Suppressor macrophage treated with lipopolysaccharide for 4 hours (primary cell): ENCODE data around the gene IL10.

Experiments used
- DNase-seq: peaks from one replicate; pipeline ENCODE4 v3.0.0-alpha.2; 2020

IL10 gene

DNA sequence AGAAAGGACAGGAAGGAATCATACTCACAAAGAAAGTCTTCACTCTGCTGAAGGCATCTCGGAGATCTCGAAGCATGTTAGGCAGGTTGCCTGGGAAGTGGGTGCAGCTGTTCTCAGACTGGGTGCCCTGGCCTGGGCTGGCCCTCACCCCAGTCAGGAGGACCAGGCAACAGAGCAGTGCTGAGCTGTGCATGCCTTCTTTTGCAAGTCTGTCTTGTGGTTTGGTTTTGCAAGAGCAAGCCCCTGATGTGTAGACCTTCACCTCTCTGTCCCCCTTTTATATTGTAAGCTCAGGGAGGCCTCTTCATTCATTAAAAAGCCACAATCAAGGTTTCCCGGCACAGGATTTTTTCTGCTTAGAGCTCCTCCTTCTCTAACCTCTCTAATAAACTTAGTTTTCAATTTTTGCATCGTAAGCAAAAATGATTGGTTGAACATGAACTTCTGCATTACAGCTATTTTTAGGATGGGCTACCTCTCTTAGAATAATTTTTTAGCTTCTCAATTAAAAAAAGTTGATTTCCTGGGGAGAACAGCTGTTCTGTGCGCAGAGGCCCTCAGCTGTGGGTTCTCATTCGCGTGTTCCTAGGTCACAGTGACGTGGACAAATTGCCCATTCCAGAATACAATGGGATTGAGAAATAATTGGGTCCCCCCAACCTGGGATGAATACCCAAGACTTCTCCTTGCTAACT, at the start of gene IL10:
Gene IL10 (minus strand): TSS at position 252 of the 695 bp plus-strand sequence. CDS start 59 bp downstream, at position 193.
- peak; percentile 69 for DNase-seq

DNA sequence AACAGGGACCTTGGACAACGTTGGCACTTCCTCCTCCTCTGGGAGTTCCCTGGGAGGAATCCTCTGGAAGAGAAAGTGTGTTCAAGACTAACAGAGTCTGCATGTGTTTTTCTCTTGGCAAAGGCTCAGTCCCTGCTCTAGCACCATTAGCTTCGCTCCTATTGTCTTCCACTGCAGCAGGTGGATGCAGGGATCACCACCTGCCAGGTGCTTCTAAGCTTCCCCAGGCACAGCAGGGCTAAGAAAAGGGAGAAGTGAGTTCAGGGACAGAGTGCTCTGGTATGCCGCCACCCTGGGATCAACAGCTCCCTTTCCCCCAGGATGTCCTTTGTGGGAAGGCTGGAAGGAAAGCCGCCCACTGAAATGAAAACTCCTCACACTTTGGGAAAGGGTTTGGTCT, 49.2 kb upstream of the IL10 start:
- DNase-seq = no peak

GRCh38 chr1:206816390-206817287, 44.3 kb upstream of the IL10 start:
- DNase-seq = peak; percentile 34

- DNase-seq = peak; percentile 47
Observed at GRCh38 chr1:206814716-206815341, 42.5 kb upstream of the IL10 start.

DNA sequence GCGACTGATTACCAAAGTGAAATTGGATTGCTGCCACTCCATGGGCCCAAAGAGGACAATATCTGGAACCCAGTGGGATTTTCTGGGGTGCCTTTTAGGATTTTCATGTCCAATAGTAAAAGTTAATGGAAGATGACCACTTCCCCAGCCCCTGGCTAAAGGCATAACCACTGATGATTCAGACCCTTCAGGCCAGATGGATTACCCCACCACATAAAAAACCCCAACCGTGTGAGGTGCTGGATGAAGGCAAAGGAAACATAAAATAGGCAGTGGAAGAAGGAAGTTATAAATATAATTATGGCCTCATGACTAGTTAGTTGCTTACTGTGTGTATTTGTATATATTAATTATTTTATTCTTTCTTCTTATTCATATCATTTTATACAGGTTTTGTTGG, 40.2 kb upstream of the IL10 start:
- peak; percentile 70 for DNase-seq

DNA sequence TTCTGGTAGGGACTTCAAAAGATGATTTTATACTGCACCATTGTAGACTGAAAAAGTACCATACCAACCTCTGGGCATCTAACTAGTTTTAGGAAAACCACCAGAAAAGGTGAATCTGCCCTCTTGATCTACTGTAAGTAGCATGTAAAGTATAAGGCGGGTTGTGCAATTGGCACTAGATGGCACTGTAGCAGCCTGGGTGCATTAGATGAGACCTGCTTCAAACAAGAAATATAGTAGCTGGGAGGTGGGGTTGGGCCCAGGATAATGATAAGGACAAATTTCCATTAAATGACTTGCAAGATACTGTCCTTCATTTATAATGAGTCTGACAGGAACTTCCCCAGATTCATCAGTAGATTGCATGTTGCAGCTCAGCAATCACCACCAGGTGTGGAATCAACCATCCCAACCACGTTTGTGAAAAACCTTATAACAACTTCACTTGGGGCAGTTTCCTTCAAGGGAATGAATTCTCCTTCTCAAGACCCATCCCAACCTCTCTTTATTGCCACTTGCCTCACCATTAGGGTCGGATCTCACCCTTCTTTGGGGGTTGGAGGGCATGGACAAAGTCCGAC, 37.3 kb upstream of the IL10 start:
- peak; percentile 64 for DNase-seq

DNA sequence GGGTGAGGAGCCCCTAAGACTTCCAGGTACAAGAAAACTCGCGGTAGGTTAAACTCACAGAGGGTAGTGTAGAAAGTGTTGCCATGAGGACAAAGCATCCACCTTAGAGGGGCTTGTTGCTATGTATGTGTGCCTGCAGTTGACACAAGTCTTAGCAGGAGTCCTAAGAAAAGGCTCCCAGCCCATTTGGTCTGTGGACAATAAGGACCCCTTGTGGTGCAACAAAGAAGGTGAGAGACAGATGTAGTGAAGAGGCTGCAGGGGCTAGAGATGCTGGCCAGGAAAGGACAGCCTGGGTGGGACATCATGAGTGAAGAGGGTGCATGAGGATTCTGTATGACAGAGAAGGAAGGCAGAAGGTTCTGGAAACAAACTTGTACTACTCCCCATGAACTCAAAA, 36.3 kb upstream of the IL10 start:
- peak; percentile 74 for DNase-seq

GRCh38 chr1:206805357-206805756, 33.1 kb upstream of the IL10 start:
- no peak for DNase-seq

GRCh38 chr1:206804156-206804737, 32.0 kb upstream of the IL10 start:
- DNase-seq = no peak

- no peak for DNase-seq
Observed at GRCh38 chr1:206803221-206803730, 31.0 kb upstream of the IL10 start.

- peak; percentile 84 for DNase-seq
Observed at GRCh38 chr1:206802401-206802800, 30.1 kb upstream of the IL10 start.

DNA sequence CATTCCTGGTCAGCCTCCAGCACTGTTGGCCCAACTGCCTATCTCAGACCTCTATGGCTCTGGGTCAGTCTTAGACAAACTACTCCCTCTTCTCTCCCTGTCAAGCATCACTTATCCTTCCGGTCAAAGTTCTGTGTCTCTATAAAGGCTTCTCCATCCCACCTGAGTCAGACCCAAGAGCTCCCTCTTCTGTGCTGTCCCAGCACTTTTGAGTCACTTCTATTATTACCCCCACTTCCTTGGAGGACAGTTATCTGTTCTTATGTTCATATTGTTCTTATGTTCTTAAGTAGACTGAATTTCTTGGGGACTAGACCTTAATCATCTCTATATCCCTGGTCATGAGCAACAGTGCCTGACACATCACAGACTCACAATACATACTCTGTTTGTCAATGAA, 29.2 kb upstream of the IL10 start:
- DNase-seq = no peak

GRCh38 chr1:206800891-206801290, 28.6 kb upstream of the IL10 start:
- peak; percentile 54 for DNase-seq

DNA sequence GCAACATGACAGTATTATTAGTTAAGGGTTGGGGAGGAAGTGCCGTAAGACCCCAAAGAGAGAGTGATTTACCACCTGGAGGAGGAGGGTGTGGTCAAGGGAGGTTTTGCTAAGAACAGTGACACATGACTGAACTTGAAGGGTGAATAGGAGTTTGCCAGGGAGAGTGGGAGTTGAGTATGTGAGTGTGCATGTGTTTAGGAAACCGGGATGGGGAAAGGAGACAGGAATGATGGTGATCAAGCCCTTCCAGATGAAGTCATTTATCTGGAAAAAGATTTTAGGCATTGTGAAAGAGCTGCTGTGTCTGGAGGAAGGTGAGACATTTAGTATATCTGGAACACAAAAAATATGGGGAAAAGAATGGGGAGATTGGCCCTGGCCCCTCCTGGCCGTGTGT, 28.1 kb upstream of the IL10 start:
- DNase-seq = no peak

- no peak for DNase-seq
Observed at GRCh38 chr1:206799311-206799710, 27.0 kb upstream of the IL10 start.

DNA sequence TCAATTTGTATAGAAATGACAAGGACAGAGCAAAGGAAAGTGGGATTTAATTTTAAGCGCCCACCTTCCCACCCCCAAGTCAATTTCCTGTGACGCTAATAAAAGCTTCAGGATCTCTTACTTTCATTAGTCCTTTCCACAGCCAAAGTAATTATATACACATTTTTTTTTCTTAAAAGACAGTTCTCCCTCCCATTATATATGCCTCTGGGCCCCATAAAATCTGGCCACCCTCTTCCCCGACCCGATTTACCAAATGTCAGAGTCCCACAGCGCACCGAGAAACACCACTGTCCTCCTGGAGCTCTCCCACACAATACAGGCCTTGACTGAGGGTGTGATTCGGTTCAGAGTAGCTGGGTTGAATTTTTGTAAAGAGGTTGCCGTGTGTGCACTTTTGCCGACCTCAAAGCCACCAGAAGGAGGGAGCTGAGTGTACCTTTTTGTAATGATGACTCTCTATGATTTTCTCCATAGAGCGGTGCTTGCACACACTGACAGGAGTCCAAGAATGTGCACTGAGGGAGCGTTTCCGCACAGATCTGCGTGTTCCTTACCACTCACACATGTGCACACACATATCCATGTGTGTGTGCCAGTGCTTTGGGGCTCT, 26.2 kb upstream of the IL10 start:
- no peak for DNase-seq

DNA sequence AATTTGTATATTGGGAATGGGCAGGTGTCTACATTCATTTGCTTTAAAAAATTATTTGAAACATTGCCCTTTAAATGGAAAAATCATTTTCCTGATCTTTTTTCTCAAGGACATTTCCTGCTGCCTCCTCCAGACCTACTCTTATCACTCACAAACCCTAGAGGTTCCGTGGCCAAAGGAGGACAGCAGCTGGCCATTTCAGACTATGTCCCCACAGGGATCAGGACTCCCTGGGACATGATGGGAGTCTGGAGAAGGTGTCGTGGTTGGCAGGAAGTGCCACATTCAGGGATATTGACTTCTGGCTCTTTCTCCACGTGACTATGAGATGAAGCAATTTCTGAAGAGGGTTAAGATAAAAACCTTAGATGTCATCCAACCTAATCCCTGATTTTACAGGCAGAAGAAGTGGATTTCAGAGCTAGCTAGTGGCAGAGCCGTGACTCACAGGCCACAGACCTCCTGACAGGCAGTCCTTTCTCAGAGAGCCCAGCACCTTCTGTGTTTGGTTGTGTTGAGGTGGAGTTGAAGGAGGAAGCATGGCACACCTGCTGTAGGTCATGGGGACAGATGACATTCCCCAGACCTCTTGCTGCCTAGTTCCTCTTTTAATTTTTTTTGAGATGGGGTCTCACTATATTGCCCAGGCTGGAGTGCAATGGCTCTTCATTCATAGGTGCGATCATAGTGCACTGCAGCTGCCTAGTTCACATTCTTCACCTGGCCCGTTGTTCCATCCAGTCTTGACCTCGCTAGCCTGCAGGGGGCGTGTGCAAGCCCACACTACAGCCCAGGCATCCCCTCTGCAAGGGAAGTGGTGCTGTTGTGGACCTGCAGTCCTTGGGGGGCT, 25.5 kb upstream of the IL10 start:
- no peak for DNase-seq

- DNase-seq = peak; percentile 68
Observed at GRCh38 chr1:206796981-206797402, 24.7 kb upstream of the IL10 start.

GRCh38 chr1:206796116-206796515, 23.8 kb upstream of the IL10 start:
- DNase-seq = no peak

DNA sequence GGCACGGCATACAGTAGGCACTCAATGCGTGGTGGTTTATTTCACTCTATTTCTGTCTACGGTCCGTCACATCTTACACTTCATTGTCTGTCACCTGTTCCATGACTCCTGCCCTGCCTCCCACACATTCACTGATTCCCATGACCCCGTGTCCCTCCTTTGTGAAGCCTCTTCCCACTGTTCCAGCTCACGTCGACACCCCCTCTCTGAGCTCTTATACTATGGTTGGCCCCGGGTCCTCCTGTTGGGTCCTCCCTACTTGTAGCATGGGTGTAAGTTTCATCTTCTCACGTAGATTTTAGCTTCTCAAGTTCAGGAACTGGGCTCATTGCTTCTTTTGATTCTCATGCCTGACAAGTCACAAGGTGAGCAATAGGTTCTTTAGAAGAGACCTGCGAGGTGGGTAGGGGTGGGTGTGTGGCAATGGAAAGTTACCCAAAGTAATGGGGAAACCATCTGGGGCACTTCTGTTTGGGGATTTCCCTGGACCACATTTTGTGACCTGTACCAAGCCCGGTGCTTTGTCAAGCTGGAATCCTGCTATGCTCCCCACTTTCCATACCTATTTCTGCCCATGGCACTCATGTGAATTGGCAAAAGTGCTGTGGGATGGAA, 22.1 kb upstream of the IL10 start:
- no peak for DNase-seq

GRCh38 chr1:206793620-206794019, 21.3 kb upstream of the IL10 start:
- DNase-seq = no peak
